ENCODE results near the gene SLC26A8.
"Not testable (repeated sequence)": the region's sequence is repeated elsewhere in the genome, so short reads cannot be mapped to it uniquely, and the experiment has no call there.

- TF ChIP-seq CTCF, POLR2A, EP300, POLR2AphosphoS5 (IDR thresholded peaks at IDR 0.05): not testable (repeated sequence)
Observed at GRCh38 chr6:35939259-35939658, 85.2 kb downstream of the SLC26A8 start.

All from stomach (tissue), 4 donors.